Chondrocyte (in vitro differentiated cells): ENCODE measurements around the gene CDC6. TPM values are rescaled to one million over a fixed set of nuclear protein-coding genes. Genes with fewer than 3 reads are reported as not detected.

Experiments used
- DNase-seq: peaks from one replicate; pipeline ENCODE4 v3.0.0; 2021; ENCODE audit warnings: mixed read lengths, low spot score
- H3K27ac Mint-ChIP-seq: one replicate; pipeline ENCODE4 v1.8.0; 2021; ENCODE audit warnings: mild to moderate bottlenecking, moderate library complexity, mixed read lengths; ENCODE audit not compliant: unreplicated experiment
- H3K27me3 Mint-ChIP-seq: 2 replicates; pipeline ENCODE4 v1.8.0; 2021; ENCODE audit warnings: low read depth, mixed read lengths
- H3K36me3 Mint-ChIP-seq: 2 replicates; pipeline ENCODE4 v1.8.0; 2021; ENCODE audit warnings: low read depth, mixed read lengths
- H3K4me1 Mint-ChIP-seq: 2 replicates; pipeline ENCODE4 v1.8.0; 2021; ENCODE audit warnings: low read depth, mild to moderate bottlenecking, mixed read lengths
- H3K4me3 Mint-ChIP-seq: one replicate; pipeline ENCODE4 v1.8.0; 2021; ENCODE audit warnings: mild to moderate bottlenecking, moderate library complexity, mixed read lengths; ENCODE audit not compliant: unreplicated experiment
- H3K9me3 Mint-ChIP-seq: 2 replicates; pipeline ENCODE4 v1.8.0; 2021; ENCODE audit warnings: low read depth, mixed read lengths
- total RNA-seq: library from RNA; stranded (reverse); gene quantifications from 3 replicates; pipeline ENCODE4 v1.2.1, GENCODE V29; 2021
- TF ChIP-seq, protein P1 (sequence below): fragments of 200-600 bp; sonication (generic); IDR thresholded peaks from 2 replicates; pipeline ENCODE4 v1.5.0; 2021; ENCODE audit warnings: antibody characterized with exemption, mild to moderate bottlenecking, moderate library complexity

Gene CDC6
- total RNA-seq, 1 donor from 2014 or later = 9.9 TPM

DNA sequence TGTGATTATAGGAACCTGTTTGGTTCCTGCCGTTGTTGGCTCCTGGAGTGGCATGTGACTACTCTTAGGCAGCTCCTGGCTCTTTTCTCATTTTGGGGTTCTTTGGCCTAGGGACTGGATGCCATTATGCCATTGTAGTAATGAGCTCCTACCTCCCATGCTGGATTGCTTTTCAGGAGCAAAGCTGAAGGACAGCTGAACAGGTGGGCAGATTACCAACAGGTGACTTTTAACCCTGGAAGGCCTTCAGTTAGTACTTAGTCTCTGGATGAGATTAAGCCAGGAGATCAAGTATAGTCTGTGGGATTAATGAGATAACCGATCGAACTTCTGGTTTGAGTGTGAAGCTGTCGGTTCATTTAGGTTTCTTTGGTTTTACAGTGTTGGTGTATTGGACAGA, 43.4 kb upstream of the CDC6 start:
- Mint-ChIP-seq H3K27ac (peak overlapping the region; percentile 49), H3K4me3 (no peak overlapping the region), H3K36me3 (no peaks in the 10 kb centered on the region), H3K27me3 (no peaks in the 10 kb centered on the region), H3K9me3 (no peaks in the 10 kb centered on the region), H3K4me1 (peaks cover 36% of the 10 kb centered on the region)
- TF ChIP-seq, protein P1, sequence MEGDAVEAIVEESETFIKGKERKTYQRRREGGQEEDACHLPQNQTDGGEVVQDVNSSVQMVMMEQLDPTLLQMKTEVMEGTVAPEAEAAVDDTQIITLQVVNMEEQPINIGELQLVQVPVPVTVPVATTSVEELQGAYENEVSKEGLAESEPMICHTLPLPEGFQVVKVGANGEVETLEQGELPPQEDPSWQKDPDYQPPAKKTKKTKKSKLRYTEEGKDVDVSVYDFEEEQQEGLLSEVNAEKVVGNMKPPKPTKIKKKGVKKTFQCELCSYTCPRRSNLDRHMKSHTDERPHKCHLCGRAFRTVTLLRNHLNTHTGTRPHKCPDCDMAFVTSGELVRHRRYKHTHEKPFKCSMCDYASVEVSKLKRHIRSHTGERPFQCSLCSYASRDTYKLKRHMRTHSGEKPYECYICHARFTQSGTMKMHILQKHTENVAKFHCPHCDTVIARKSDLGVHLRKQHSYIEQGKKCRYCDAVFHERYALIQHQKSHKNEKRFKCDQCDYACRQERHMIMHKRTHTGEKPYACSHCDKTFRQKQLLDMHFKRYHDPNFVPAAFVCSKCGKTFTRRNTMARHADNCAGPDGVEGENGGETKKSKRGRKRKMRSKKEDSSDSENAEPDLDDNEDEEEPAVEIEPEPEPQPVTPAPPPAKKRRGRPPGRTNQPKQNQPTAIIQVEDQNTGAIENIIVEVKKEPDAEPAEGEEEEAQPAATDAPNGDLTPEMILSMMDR = no peak
- DNase-seq = no peak

DNA sequence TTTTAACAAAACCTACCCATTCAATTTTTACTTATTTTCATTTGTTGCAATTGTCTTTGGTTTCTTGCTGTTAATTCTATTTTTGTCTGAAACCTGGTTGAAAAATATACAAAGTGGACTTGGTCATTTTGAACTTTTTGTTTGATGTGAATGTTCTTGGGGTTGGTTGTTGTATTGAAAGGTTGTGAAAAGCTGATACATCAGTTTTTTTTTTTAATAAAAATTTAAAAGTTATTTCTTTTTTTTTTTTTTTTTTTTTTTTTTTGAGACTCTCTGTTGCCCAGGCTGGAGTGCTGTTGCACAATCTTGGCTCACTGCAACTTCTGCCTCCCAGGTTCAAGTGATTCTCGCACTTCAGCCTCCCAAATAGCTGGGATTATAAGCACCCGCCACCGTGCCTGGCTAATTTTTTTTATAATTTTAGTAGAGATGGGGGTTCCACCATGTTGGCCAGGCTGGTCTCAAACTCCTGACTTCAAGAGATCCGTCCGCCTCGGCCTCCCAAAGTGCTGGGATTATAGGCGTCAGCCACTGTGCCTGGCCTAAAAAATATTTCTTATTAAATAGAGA, 39.7 kb upstream of the CDC6 start:
- TF ChIP-seq, protein P1 = no peak
- no peak overlapping the region for H3K4me3 Mint-ChIP-seq
- H3K9me3 Mint-ChIP-seq = no peaks in the 10 kb centered on the region
- no peaks in the 10 kb centered on the region for H3K27me3 Mint-ChIP-seq
- H3K27ac Mint-ChIP-seq = no peak overlapping the region
- H3K4me1 Mint-ChIP-seq = peaks cover 32% of the 10 kb centered on the region
- no peak for DNase-seq
- no peaks in the 10 kb centered on the region for H3K36me3 Mint-ChIP-seq

DNA sequence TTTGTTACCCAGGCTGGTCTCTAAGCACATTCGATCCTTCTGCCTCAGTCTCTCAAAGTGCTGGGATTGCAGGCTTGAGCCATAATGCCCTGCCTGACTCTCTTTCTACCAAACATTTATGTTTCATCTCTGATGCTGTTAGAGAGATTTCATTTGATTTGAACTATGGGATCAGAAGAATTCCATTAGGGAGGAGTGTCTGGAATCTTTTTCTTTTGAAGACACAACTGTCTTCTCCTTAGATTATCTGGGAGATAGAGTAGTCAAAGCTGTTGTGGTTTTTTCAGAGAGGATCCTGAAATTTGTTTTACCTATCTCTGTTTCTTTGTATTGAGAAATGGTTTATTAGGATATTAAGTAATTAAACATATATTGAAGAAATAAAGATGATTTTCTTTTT, 39.2 kb upstream of the CDC6 start:
- DNase-seq = no peak
- Mint-ChIP-seq H3K9me3 (no peaks in the 10 kb centered on the region), H3K36me3 (no peaks in the 10 kb centered on the region), H3K27me3 (no peaks in the 10 kb centered on the region), H3K4me3 (no peak overlapping the region), H3K4me1 (peaks cover 32% of the 10 kb centered on the region), H3K27ac (no peak overlapping the region)
- TF ChIP-seq, protein P1 = no peak

DNA sequence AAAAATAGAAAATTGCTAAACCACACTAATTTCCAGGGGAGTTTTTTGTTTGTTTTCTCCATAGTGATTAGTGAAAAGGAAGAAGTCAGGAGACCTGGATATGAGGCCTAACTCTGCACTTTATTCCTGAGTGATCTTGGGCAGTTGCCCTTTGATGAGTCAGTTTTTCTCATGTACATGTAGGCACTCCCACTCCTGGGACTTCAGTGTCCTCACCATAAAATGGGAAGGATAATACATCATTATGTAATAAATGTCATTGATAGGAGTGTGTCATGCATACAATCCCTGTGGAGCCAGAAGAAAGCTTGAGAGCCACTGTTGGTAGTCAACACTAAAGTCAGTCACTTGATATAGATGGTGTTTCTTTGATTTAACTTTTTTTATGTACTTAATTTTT, 36.1 kb upstream of the CDC6 start:
- Mint-ChIP-seq H3K27ac (peak overlapping the region; percentile 68), H3K27me3 (no peaks in the 10 kb centered on the region), H3K36me3 (peaks cover under 1% of the 10 kb centered on the region), H3K4me1 (peaks cover 36% of the 10 kb centered on the region), H3K9me3 (no peaks in the 10 kb centered on the region), H3K4me3 (no peak overlapping the region)
- TF ChIP-seq, protein P1 = no peak
- no peak for DNase-seq

DNA sequence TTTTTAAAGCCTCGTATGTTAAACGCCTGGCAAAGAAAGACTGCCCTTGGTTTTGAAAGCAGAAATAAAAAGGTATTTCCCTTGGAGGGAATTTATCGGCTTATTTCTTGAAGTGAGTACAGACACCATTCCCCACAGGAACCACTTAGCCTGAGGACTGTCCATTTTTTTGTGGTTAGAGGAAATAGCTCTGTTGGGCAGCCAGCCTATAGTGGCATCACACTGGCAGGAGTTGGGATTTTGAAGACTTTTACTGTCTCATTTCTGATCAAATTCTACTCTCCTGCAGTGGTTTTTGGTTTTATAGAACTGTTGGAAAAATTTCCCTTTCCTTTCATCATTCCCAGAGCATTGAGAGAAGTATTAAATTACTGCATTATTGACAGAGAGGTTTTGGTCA, 34.1 kb upstream of the CDC6 start:
- Mint-ChIP-seq H3K27me3 (no peaks in the 10 kb centered on the region), H3K9me3 (no peaks in the 10 kb centered on the region), H3K4me3 (no peak overlapping the region), H3K27ac (peak overlapping the region; percentile 87), H3K4me1 (peaks cover 33% of the 10 kb centered on the region), H3K36me3 (peaks cover 8% of the 10 kb centered on the region)
- no peak for DNase-seq
- TF ChIP-seq, protein P1 = no peak
